ENCODE data around the gene CSTF2T. TPM values are rescaled to one million over a fixed set of nuclear protein-coding genes. Genes with fewer than 3 reads are reported as not detected.

Gene CSTF2T
- total RNA-seq, 1 experiment from 2014 or later, result 42.1 TPM

GRCh38 chr10:51656503-51656902, 42.9 kb downstream of the CSTF2T start:
- no peak overlapping the region for H3K14ac ChIP-seq (ENCODE audit: insufficient read depth, low read length)
- H4K5ac ChIP-seq (ENCODE audit: insufficient read length, low read depth, low read length), result no peak overlapping the region
- DNase-seq, result no peak
- H3K56ac ChIP-seq (ENCODE audit: insufficient read length, low read depth, low read length), result no peak overlapping the region
- no peak overlapping the region for H2BK12ac ChIP-seq (ENCODE audit: insufficient read length, low read depth, low read length)
- H3T11ph ChIP-seq (ENCODE audit: low read length), result no peak overlapping the region
- no peak overlapping the region for H3K4me3 Mint-ChIP-seq
- H2AFZ ChIP-seq (ENCODE audit: low read length), result no peak overlapping the region
- no peak overlapping the region for H3K27ac Mint-ChIP-seq
- H2AK5ac ChIP-seq (ENCODE audit: insufficient read length, low read length), result no peak overlapping the region
- H3K23ac ChIP-seq (ENCODE audit: insufficient read length, low read depth, low read length), result no peak overlapping the region
- H3K4me2 ChIP-seq (ENCODE audit: insufficient read depth, insufficient read length, low read length), result no peak overlapping the region
- H3K27me3 ChIP-seq (ENCODE audit: insufficient read depth, low read length), result no peaks in the 10 kb centered on the region
- H4K8ac ChIP-seq (replicated peaks; ENCODE audit: insufficient read length, low read depth, low read length), result no peak overlapping the region
- H3K4me1 Mint-ChIP-seq, result peaks cover 7 to 9% of the 10 kb centered on the region in 2 experiments
- H2BK20ac ChIP-seq (ENCODE audit: low read depth, low read length, poor library complexity, severe bottlenecking), result no peak overlapping the region
- no CpG with 5 or more reads among the region's 3 CpGs for WGBS (ENCODE audit: extremely low coverage, insufficient read length, low lambda C conversion rate)
- no peak overlapping the region for H3K4ac ChIP-seq (ENCODE audit: low read depth, low read length)
- no peak for TF ChIP-seq CTCF (conservative IDR thresholded peaks at IDR 0.05)
- H3K18ac ChIP-seq (ENCODE audit: insufficient read length, low read depth, low read length), result no peak overlapping the region
- H3K27me3 Mint-ChIP-seq (ENCODE audit: low read depth), result no peaks in the 10 kb centered on the region
- no peak overlapping the region for H3K9ac ChIP-seq (ENCODE audit: extremely low read depth, insufficient read length, low read length)
- H2BK15ac ChIP-seq (ENCODE audit: low read depth, low read length), result no peak overlapping the region
- H3K9me3 ChIP-seq (ENCODE audit: control insufficient read depth, low read depth, low read length), result no peaks in the 10 kb centered on the region
- H4K20me1 ChIP-seq (ENCODE audit: control insufficient read depth, insufficient read depth, insufficient read length), result no peaks in the 10 kb centered on the region
- H3K27ac ChIP-seq (ENCODE audit: insufficient read length, low read depth, low read length), result no peak overlapping the region
- no peak overlapping the region for H2BK120ac ChIP-seq (ENCODE audit: low read depth, low read length, poor library complexity, severe bottlenecking)
- H3K4me1 ChIP-seq (ENCODE audit: insufficient read depth, low read length), result no peaks in the 10 kb centered on the region; the same call in 1 of the 2 replicates
- no peaks in the 10 kb centered on the region for H3K9me3 Mint-ChIP-seq
- H2BK5ac ChIP-seq (ENCODE audit: insufficient read length, low read length), result no peak overlapping the region
- no peaks in the 10 kb centered on the region for H3K79me2 ChIP-seq (ENCODE audit: insufficient read depth, low read length)
- no peaks in the 10 kb centered on the region for H3K79me1 ChIP-seq (ENCODE audit: insufficient read depth, low read depth, low read length, poor library complexity, severe bottlenecking)
- H3K36me3 Mint-ChIP-seq (ENCODE audit: insufficient read depth in 1 of 3, low read depth in 3 of 3), result no peaks in the 10 kb centered on the region
- H3K23me2 ChIP-seq (ENCODE audit: insufficient read length, low read depth, low read length, poor library complexity, severe bottlenecking), result no peaks in the 10 kb centered on the region
- no peak overlapping the region for H4K91ac ChIP-seq (ENCODE audit: insufficient read length, low read depth, low read length)
